Measurements from ENCODE around the gene KRTAP9-4.

- TF ChIP-seq CTCF (conservative IDR thresholded peaks at IDR 0.05; ENCODE audit: low read length) (no peak), EZH2phosphoT487 (IDR thresholded peaks at IDR 0.05; ENCODE audit: borderline replicate concordance) (no peak)
Measured at GRCh38 chr17:41296846-41297245, 47.4 kb downstream of the KRTAP9-4 start.
